GM18505 (cell line): ENCODE measurements around the gene LOXL3.
"Not testable (repeated sequence)": the region's sequence is repeated elsewhere in the genome, so short reads cannot be mapped to it uniquely, and the experiment has no call there.

ENCODE experiments used
- ATAC-seq: cut with Tn5 transposase; IDR thresholded peaks from one replicate; pipeline ENCODE4 v1.9.1; 2021; ENCODE audit not compliant: unreplicated experiment
- POLR2A ChIP-seq: IDR thresholded peaks from 4 replicates; pipeline ENCODE4 v1.6.1; 2011; ENCODE audit warnings: borderline replicate concordance; ENCODE audit not compliant: insufficient read depth, insufficient read length; ENCODE audit errors: extremely low read depth

The LOXL3 gene

GRCh38 chr2:74564222-74564621, 10.5 kb upstream of the LOXL3 start:
- ATAC-seq = no peak
- no peak for TF ChIP-seq POLR2A

GRCh38 chr2:74562126-74562775, 8.5 kb upstream of the LOXL3 start:
- ATAC-seq = no peak

GRCh38 chr2:74561022-74561421, 7.3 kb upstream of the LOXL3 start:
- ATAC-seq = not testable (repeated sequence)

More at GRCh38 chr2:74562126-74562775, 8.5 kb upstream of the LOXL3 start:
- no peak for TF ChIP-seq POLR2A

GRCh38 chr2:74560591-74560990, 6.8 kb upstream of the LOXL3 start:
- no peak for ATAC-seq
- no peak for TF ChIP-seq POLR2A

GRCh38 chr2:74559912-74560311, 6.2 kb upstream of the LOXL3 start:
- no peak for TF ChIP-seq POLR2A
- ATAC-seq = no peak

- no peak for ATAC-seq
- peak; percentile 45 for TF ChIP-seq POLR2A
Observed at GRCh38 chr2:74558284-74559230, 4.8 kb upstream of the LOXL3 start.

GRCh38 chr2:74556831-74557370, 3.2 kb upstream of the LOXL3 start:
- ATAC-seq = no peak
- no peak for TF ChIP-seq POLR2A

- no peak for ATAC-seq
- no peak for TF ChIP-seq POLR2A
Observed at GRCh38 chr2:74556159-74556558, 2.4 kb upstream of the LOXL3 start.

- no peak for ATAC-seq
- no peak for TF ChIP-seq POLR2A
Observed at GRCh38 chr2:74555610-74556103, 1.9 kb upstream of the LOXL3 start.

GRCh38 chr2:74554820-74555531, 1.2 kb upstream of the LOXL3 start:
- ATAC-seq = no peak
- TF ChIP-seq POLR2A = peak; percentile 37

- no peak for TF ChIP-seq POLR2A
- no peak for ATAC-seq
Observed at GRCh38 chr2:74552914-74553811, 579 bp downstream of the LOXL3 start.
